ENCODE results near the gene CLDN3. TPM values are rescaled to one million over a fixed set of nuclear protein-coding genes. Genes with fewer than 3 reads are reported as not detected.

Gene CLDN3, protein sequence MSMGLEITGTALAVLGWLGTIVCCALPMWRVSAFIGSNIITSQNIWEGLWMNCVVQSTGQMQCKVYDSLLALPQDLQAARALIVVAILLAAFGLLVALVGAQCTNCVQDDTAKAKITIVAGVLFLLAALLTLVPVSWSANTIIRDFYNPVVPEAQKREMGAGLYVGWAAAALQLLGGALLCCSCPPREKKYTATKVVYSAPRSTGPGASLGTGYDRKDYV
- total RNA-seq (2014; rRNA removed; shearing (Covaris generic); ENCODE audit: low replicate concordance) = not detected in 2 replicates

DNA sequence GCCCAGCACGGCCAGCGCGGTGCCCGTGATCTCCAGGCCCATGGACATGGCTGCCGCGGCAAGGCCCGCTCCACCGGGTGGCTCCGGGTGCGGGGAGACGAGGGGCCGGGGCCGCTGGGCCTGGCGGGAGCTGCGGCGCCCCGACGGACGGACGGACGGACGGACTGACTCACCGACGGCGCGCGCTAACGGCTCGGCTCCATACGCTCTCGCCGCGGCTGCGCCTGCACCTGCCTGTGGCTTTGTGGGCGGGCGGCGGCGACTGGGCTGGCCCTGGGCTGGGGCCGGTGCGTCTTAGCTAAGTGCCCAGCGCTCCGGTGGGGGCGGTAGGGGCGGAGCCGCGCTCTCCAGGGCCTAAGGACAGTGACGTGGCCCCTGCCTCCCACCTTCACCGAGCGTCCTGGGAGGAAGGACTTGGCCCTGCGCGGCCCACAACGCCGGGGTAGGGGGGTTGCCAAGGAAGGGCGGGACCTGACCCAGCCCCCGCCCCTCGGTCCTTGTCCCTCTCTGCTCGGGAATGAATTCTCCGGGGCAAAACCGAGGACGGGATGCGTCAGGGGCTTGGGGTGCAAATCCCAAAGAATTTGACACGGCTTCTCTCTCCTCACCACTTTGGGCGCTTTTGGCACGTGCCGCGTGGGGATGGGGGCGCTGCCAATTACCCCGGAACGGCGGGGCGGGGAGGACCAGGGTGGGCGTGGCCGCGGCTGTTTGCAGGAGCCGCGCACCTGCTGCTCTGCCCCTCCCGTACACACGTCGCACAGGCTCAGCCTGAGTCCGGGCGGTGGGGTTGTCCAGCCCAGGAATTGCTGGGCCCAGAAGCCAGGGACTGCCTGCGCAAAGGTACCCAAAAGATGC is at the start of gene CLDN3:
Gene CLDN3, minus strand, starts transcription at position 269 of the 858 bp plus-strand sequence. Its CDS starts 221 bp downstream, at position 48.
- Histone ChIP-seq H3K9ac (ENCODE audit: low read length) (no peak within 1 kb of the TSS), H2AFZ (ENCODE audit: low read length) (no peak within 1 kb of the TSS), H3K36me3 (ENCODE audit: insufficient read depth, low read length) (no peaks in the 10 kb centered on the region), H3K27me3 (ENCODE audit: low read length) (no peaks in the 10 kb centered on the region), H3K9me2 (replicated peaks; ENCODE audit: insufficient read depth, low read length) (no peaks in the 10 kb centered on the region), H4K20me1 (ENCODE audit: insufficient read depth, low read depth, low read length) (no peaks in the 10 kb centered on the region), H3K4me2 (ENCODE audit: low read depth, low read length, poor library complexity, severe bottlenecking) (no peak within 1 kb of the TSS), H3K4me3 (ENCODE audit: low read length) (no peak within 1 kb of the TSS), H3K9me3 (ENCODE audit: low read length) (no peaks in the 10 kb centered on the region), H3K27ac (ENCODE audit: low read length) (no peak within 1 kb of the TSS), H3K4me1 (ENCODE audit: low read length) (no peaks in the 10 kb centered on the region; the same call in 1 of the 2 replicates), H3K79me2 (ENCODE audit: low read length) (no peaks in the 10 kb centered on the region)
- no peak for DNase-seq

DNA sequence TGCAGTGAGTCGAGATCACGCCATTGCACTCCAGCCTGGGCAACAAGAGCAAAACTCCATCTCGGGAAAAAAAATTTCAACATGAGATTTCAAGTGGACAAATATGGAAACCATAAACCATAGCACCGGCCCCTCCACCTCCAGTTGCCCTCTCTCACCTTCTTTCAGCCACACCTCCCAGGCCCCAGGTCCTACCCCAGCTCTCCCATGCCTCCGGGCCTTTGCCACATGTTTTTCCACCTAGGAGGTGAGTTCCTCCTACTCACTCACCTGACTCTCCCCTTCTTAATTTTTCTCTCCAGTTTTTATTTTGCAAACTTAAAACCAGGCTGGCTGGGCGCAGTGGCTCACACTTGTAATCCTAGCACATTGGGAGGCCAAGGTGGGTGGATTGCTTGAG is 47.1 kb upstream of the CLDN3 start:
- Histone ChIP-seq H3K4me2 (ENCODE audit: low read depth, low read length, poor library complexity, severe bottlenecking) (no peak overlapping the region), H2AFZ (ENCODE audit: low read length) (no peak overlapping the region), H3K9me2 (replicated peaks; ENCODE audit: insufficient read depth, low read length) (no peaks in the 10 kb centered on the region), H3K4me1 (ENCODE audit: low read length) (no peaks in the 10 kb centered on the region), H3K9me3 (ENCODE audit: low read length) (no peaks in the 10 kb centered on the region), H3K27ac (ENCODE audit: low read length) (no peak overlapping the region), H3K4me3 (ENCODE audit: low read length) (no peak overlapping the region), H3K36me3 (ENCODE audit: insufficient read depth, low read length) (no peaks in the 10 kb centered on the region), H3K79me2 (ENCODE audit: low read length) (no peaks in the 10 kb centered on the region), H4K20me1 (ENCODE audit: insufficient read depth, low read depth, low read length) (no peaks in the 10 kb centered on the region), H3K9ac (ENCODE audit: low read length) (no peak overlapping the region), H3K27me3 (ENCODE audit: low read length) (no peaks in the 10 kb centered on the region)
- no peak for DNase-seq

DNA sequence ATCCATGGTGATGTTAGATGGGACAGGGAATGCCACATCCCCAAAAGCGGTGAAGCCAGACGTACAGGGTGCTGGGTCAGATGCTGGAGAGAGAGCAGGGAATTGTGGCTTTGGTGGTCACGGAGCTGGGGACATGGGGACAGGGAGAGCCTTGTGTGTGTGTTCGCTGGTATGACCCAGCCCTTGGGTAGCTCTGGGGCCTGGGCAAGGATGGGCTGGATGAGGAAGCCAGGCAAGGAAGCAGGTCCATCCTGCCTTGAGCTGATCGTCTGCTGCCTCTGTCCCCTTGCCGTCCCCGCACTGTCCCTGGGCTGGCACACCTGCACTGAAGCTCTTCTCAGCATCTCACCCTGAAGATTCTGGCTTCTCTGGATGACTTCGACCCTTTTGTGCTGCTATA is 45.4 kb upstream of the CLDN3 start:
- Histone ChIP-seq H3K27me3 (ENCODE audit: low read length) (no peaks in the 10 kb centered on the region), H3K4me2 (ENCODE audit: low read depth, low read length, poor library complexity, severe bottlenecking) (no peak overlapping the region), H3K79me2 (ENCODE audit: low read length) (no peaks in the 10 kb centered on the region), H3K9me2 (replicated peaks; ENCODE audit: insufficient read depth, low read length) (no peaks in the 10 kb centered on the region), H3K4me1 (ENCODE audit: low read length) (no peaks in the 10 kb centered on the region), H3K4me3 (ENCODE audit: low read length) (no peak overlapping the region), H3K27ac (ENCODE audit: low read length) (no peak overlapping the region), H2AFZ (ENCODE audit: low read length) (no peak overlapping the region), H3K9ac (ENCODE audit: low read length) (no peak overlapping the region), H4K20me1 (ENCODE audit: insufficient read depth, low read depth, low read length) (no peaks in the 10 kb centered on the region), H3K36me3 (ENCODE audit: insufficient read depth, low read length) (no peaks in the 10 kb centered on the region), H3K9me3 (ENCODE audit: low read length) (no peaks in the 10 kb centered on the region)
- no peak for DNase-seq

DNA sequence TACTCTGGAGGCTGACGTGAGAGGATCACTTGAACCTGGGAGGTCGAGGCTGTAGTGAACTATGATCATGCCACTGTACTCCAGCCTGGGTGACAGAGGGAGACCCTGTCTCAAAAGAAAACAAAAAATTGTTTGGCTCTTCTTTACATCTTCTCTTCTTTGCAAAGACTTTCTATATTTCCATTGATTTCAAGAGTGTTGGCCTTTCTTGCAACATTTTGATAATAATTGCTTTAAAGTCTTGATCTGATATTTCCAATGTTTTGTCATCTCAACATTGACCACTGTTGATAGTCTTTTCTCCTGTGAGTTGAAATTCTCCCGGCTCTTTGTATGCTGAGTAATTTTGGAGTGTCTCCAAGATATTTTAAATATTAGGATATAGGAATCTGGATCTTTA is 42.9 kb upstream of the CLDN3 start:
- H3K9ac ChIP-seq (ENCODE audit: low read length) = no peak overlapping the region
- H3K9me2 ChIP-seq (replicated peaks; ENCODE audit: insufficient read depth, low read length) = no peaks in the 10 kb centered on the region
- DNase-seq = no peak
- H3K27me3 ChIP-seq (ENCODE audit: low read length) = no peaks in the 10 kb centered on the region
- no peaks in the 10 kb centered on the region for H3K36me3 ChIP-seq (ENCODE audit: insufficient read depth, low read length)
- H3K79me2 ChIP-seq (ENCODE audit: low read length) = no peaks in the 10 kb centered on the region
- no peaks in the 10 kb centered on the region for H3K4me1 ChIP-seq (ENCODE audit: low read length)
- no peak overlapping the region for H3K4me2 ChIP-seq (ENCODE audit: low read depth, low read length, poor library complexity, severe bottlenecking)
- H4K20me1 ChIP-seq (ENCODE audit: insufficient read depth, low read depth, low read length) = no peaks in the 10 kb centered on the region
- no peak overlapping the region for H2AFZ ChIP-seq (ENCODE audit: low read length)
- no peaks in the 10 kb centered on the region for H3K9me3 ChIP-seq (ENCODE audit: low read length)
- H3K4me3 ChIP-seq (ENCODE audit: low read length) = no peak overlapping the region
- no peak overlapping the region for H3K27ac ChIP-seq (ENCODE audit: low read length)

DNA sequence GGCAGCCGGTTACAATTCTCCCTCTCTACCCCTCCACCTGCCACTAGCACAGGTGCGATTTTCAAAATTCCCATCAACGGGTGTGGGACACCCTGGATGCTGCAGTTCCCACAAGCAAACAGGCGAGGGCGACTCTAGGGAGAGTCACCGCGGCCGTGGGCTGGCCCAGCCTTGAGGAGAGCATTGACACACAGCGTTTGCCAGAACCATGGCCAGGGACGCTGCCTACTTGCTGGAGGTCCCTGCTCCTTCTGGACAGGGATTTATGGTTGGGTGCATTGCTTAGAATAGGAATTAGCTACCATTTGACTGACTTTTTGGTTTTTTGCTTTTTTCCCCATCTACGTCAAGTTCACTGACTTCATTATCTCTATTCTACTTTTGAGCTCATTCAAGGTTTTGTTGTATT is 41.7 kb upstream of the CLDN3 start:
- DNase-seq = peak; percentile 83
- no peaks in the 10 kb centered on the region for H3K9me3 ChIP-seq (ENCODE audit: low read length)
- H3K27me3 ChIP-seq (ENCODE audit: low read length) = no peaks in the 10 kb centered on the region
- no peak overlapping the region for H3K27ac ChIP-seq (ENCODE audit: low read length)
- H3K9me2 ChIP-seq (replicated peaks; ENCODE audit: insufficient read depth, low read length) = no peaks in the 10 kb centered on the region
- no peak overlapping the region for H3K9ac ChIP-seq (ENCODE audit: low read length)
- H4K20me1 ChIP-seq (ENCODE audit: insufficient read depth, low read depth, low read length) = no peaks in the 10 kb centered on the region
- no peak overlapping the region for H3K4me3 ChIP-seq (ENCODE audit: low read length)
- no peaks in the 10 kb centered on the region for H3K36me3 ChIP-seq (ENCODE audit: insufficient read depth, low read length)
- H3K79me2 ChIP-seq (ENCODE audit: low read length) = no peaks in the 10 kb centered on the region
- no peaks in the 10 kb centered on the region for H3K4me1 ChIP-seq (ENCODE audit: low read length)
- H2AFZ ChIP-seq (ENCODE audit: low read length) = no peak overlapping the region
- H3K4me2 ChIP-seq (ENCODE audit: low read depth, low read length, poor library complexity, severe bottlenecking) = no peak overlapping the region

DNA sequence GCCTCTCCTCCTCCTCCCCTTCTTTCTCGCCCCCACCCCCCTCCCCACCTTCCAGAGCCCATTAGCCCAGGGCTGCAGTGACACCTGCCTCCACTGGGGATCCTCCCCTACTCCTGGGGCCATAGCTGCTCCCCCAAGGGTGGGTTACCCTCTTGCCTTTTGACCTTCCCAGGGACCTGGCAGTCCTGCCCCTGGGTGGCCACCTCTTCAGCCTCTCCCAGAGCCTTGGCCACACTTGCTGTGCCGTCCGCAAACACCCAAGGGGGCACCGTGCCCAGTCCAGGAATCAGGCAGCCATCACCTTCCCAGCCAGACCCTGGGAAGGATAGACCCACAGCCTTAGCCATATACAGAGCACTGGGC is 40.9 kb upstream of the CLDN3 start:
- no peak for DNase-seq

DNA sequence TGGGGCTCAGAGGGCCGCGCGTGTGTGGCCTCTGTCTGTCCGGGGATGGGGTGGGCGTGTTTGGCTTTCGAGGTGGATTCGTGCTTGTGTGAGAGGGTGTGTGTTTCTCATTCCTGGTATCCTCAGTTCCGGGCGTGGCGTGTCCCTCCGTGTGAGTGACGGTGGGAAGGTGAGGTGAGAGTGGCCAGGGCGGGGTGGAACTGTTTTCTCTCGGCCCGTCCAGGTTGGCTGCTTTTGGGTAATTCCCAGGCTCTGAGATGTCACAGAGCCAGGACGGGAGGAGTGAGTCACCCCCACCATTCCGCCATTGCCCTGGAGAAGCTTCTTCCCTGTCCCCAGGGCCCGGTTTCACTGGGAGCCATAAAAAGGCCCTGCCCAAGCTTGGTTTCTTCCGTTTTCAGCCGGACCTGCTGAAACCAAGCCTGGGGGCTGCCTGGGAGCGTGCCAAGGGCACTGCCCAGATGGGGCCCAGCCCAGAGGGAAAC is 39.4 kb upstream of the CLDN3 start:
- H2AFZ ChIP-seq (ENCODE audit: low read length) = no peak overlapping the region
- no peak overlapping the region for H3K4me2 ChIP-seq (ENCODE audit: low read depth, low read length, poor library complexity, severe bottlenecking)

More for the DNA sequence above, 40.9 kb upstream of the CLDN3 start:
- H3K9ac ChIP-seq (ENCODE audit: low read length) = no peak overlapping the region
- H3K4me1 ChIP-seq (ENCODE audit: low read length) = no peaks in the 10 kb centered on the region
- H3K4me3 ChIP-seq (ENCODE audit: low read length) = no peak overlapping the region
- no peaks in the 10 kb centered on the region for H3K9me2 ChIP-seq (replicated peaks; ENCODE audit: insufficient read depth, low read length)
- no peaks in the 10 kb centered on the region for H3K36me3 ChIP-seq (ENCODE audit: insufficient read depth, low read length)
- no peak overlapping the region for H2AFZ ChIP-seq (ENCODE audit: low read length)
- no peaks in the 10 kb centered on the region for H3K79me2 ChIP-seq (ENCODE audit: low read length)
- H4K20me1 ChIP-seq (ENCODE audit: insufficient read depth, low read depth, low read length) = no peaks in the 10 kb centered on the region
- H3K4me2 ChIP-seq (ENCODE audit: low read depth, low read length, poor library complexity, severe bottlenecking) = no peak overlapping the region
- H3K27me3 ChIP-seq (ENCODE audit: low read length) = no peaks in the 10 kb centered on the region
- H3K27ac ChIP-seq (ENCODE audit: low read length) = no peak overlapping the region
- H3K9me3 ChIP-seq (ENCODE audit: low read length) = no peaks in the 10 kb centered on the region

DNA sequence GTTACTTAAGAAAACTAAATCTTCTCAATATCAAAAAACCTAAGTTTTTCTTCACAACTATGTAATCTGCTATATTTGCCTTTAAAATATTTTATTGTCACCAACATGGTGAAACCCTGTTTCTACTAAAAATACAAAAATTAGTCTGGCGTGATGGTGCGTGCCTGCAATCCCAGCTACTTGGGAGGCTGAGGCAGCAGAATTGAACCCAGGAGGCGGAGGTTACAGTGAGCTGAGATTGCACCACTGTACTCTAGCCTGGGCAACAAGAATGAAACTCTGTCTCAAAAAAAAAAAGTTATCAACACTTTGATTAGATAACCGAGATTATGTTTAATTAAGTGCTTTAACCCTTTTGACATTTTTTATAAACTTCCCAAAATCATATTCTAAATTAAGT is 32.4 kb upstream of the CLDN3 start:
- no peak overlapping the region for H3K4me2 ChIP-seq (ENCODE audit: low read depth, low read length, poor library complexity, severe bottlenecking)
- no peaks in the 10 kb centered on the region for H4K20me1 ChIP-seq (ENCODE audit: insufficient read depth, low read depth, low read length)
- no peak overlapping the region for H3K27ac ChIP-seq (ENCODE audit: low read length)
- no peak for DNase-seq
- H3K9ac ChIP-seq (ENCODE audit: low read length) = no peak overlapping the region
- H3K4me1 ChIP-seq (ENCODE audit: low read length) = no peaks in the 10 kb centered on the region
- no peak overlapping the region for H3K4me3 ChIP-seq (ENCODE audit: low read length)
- H3K79me2 ChIP-seq (ENCODE audit: low read length) = no peaks in the 10 kb centered on the region
- no peak overlapping the region for H2AFZ ChIP-seq (ENCODE audit: low read length)
- no peaks in the 10 kb centered on the region for H3K9me2 ChIP-seq (replicated peaks; ENCODE audit: insufficient read depth, low read length)
- H3K9me3 ChIP-seq (ENCODE audit: low read length) = no peaks in the 10 kb centered on the region
- no peaks in the 10 kb centered on the region for H3K36me3 ChIP-seq (ENCODE audit: insufficient read depth, low read length)
- no peaks in the 10 kb centered on the region for H3K27me3 ChIP-seq (ENCODE audit: low read length)

More for the DNA sequence above, 39.4 kb upstream of the CLDN3 start:
- Histone ChIP-seq H3K4me3 (ENCODE audit: low read length) (no peak overlapping the region), H3K27me3 (ENCODE audit: low read length) (no peaks in the 10 kb centered on the region), H3K36me3 (ENCODE audit: insufficient read depth, low read length) (no peaks in the 10 kb centered on the region), H3K9me3 (ENCODE audit: low read length) (no peaks in the 10 kb centered on the region), H4K20me1 (ENCODE audit: insufficient read depth, low read depth, low read length) (no peaks in the 10 kb centered on the region), H3K9ac (ENCODE audit: low read length) (no peak overlapping the region), H3K4me1 (ENCODE audit: low read length) (no peaks in the 10 kb centered on the region), H3K27ac (ENCODE audit: low read length) (no peak overlapping the region), H3K79me2 (ENCODE audit: low read length) (no peaks in the 10 kb centered on the region), H3K9me2 (replicated peaks; ENCODE audit: insufficient read depth, low read length) (no peaks in the 10 kb centered on the region)
- no peak for DNase-seq
